Osteoblast (primary cell): ENCODE results near the gene PCK2. TPM values are rescaled to one million over a fixed set of nuclear protein-coding genes. Genes with fewer than 3 reads are reported as not detected.

Source experiments
- DNase-seq: peaks from one replicate; pipeline ENCODE4 v3.0.0; 2011; ENCODE audit warnings: low spot score, mixed read lengths; ENCODE audit not compliant: insufficient read length; ENCODE audit errors: missing footprints
- H2AFZ ChIP-seq: 2 replicates; pipeline ENCODE4 v1.6.0; 2011; ENCODE audit warnings: mild to moderate bottlenecking, low read length
- H3K27ac ChIP-seq: 2 replicates; pipeline ENCODE4 v1.5.1; 2011; ENCODE audit warnings: mild to moderate bottlenecking, low read depth, low read length, moderate library complexity
- H3K27me3 ChIP-seq: 2 replicates; pipeline ENCODE4 v1.6.0; 2012; ENCODE audit warnings: mild to moderate bottlenecking, control low read depth, inconsistent platforms, low read length, moderate library complexity; ENCODE audit not compliant: insufficient read depth
- H3K36me3 ChIP-seq: 2 replicates; pipeline ENCODE4 v1.5.1; 2011; ENCODE audit warnings: mild to moderate bottlenecking, low read length, control low read depth, moderate library complexity; ENCODE audit not compliant: insufficient read depth
- H3K4me1 ChIP-seq: 2 replicates; pipeline ENCODE4 v1.5.1; 2011; ENCODE audit warnings: mild to moderate bottlenecking, low read length, control low read depth, moderate library complexity; ENCODE audit not compliant: insufficient read depth
- H3K4me2 ChIP-seq: 2 replicates; pipeline ENCODE4 v1.6.0; 2011; ENCODE audit warnings: mild to moderate bottlenecking, low read length; ENCODE audit not compliant: insufficient read depth
- H3K4me3 ChIP-seq: fragments of 200-600 bp; sonication (generic); 3 replicates; pipeline ENCODE4 v1.5.1; 2012; ENCODE audit warnings: mild to moderate bottlenecking, low read length, inconsistent platforms; ENCODE audit not compliant: insufficient read depth
- H3K79me2 ChIP-seq: 2 replicates; pipeline ENCODE4 v1.6.0; 2012; ENCODE audit warnings: mild to moderate bottlenecking, low read length, control low read depth, inconsistent platforms; ENCODE audit not compliant: insufficient read depth
- H3K9me3 ChIP-seq: 2 replicates; pipeline ENCODE4 v1.5.1; 2011; ENCODE audit warnings: low read depth, low read length, control low read depth
- H4K20me1 ChIP-seq: 2 replicates; pipeline ENCODE4 v1.6.0; 2012; ENCODE audit warnings: mild to moderate bottlenecking, low read length, control low read depth; ENCODE audit not compliant: insufficient read depth
- total RNA-seq: library from RNA; depleted of rRNA; stranded (reverse); fragments of >200 nt; gene quantifications from 2 replicates; pipeline ENCODE4 v1.2.3, GENCODE V29; 2012
- TF ChIP-seq, protein P1 (sequence below): IDR thresholded peaks from 2 replicates; pipeline ENCODE4 v1.5.1; 2011; ENCODE audit warnings: mild to moderate bottlenecking, low read depth, low read length, moderate library complexity; ENCODE audit errors: extremely low read depth

Gene PCK2
- total RNA-seq, 1 donor = 35.1 TPM

DNA sequence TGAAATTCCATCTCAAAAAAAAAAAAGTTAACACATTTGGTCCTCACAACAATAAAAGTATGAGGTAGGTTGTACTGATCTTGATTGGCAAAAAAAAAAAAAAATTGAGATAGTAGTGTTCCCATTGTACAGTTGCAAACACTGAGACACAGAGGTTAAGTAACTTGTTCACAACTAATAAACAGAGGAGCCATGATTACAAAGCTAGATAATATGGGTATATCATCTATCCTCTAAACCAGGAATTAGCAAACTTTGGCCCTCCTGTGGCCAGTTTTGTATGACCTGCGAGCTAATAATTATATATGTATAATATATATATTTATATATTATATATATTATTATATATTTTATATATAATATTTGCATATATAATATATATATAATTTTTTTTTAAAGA is 39.6 kb downstream of the PCK2 start:
- Histone ChIP-seq H3K27ac (no peak overlapping the region), H3K4me2 (no peak overlapping the region), H3K27me3 (no peaks in the 10 kb centered on the region), H3K4me1 (peaks cover 12% of the 10 kb centered on the region), H4K20me1 (peaks cover 3% of the 10 kb centered on the region), H3K36me3 (peaks cover 16% of the 10 kb centered on the region), H3K9me3 (no peaks in the 10 kb centered on the region), H3K4me3 (no peak overlapping the region), H3K79me2 (peaks cover 28% of the 10 kb centered on the region), H2AFZ (no peak overlapping the region)
- peak; percentile 34 for DNase-seq
- TF ChIP-seq, protein P1, sequence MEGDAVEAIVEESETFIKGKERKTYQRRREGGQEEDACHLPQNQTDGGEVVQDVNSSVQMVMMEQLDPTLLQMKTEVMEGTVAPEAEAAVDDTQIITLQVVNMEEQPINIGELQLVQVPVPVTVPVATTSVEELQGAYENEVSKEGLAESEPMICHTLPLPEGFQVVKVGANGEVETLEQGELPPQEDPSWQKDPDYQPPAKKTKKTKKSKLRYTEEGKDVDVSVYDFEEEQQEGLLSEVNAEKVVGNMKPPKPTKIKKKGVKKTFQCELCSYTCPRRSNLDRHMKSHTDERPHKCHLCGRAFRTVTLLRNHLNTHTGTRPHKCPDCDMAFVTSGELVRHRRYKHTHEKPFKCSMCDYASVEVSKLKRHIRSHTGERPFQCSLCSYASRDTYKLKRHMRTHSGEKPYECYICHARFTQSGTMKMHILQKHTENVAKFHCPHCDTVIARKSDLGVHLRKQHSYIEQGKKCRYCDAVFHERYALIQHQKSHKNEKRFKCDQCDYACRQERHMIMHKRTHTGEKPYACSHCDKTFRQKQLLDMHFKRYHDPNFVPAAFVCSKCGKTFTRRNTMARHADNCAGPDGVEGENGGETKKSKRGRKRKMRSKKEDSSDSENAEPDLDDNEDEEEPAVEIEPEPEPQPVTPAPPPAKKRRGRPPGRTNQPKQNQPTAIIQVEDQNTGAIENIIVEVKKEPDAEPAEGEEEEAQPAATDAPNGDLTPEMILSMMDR = no peak

DNA sequence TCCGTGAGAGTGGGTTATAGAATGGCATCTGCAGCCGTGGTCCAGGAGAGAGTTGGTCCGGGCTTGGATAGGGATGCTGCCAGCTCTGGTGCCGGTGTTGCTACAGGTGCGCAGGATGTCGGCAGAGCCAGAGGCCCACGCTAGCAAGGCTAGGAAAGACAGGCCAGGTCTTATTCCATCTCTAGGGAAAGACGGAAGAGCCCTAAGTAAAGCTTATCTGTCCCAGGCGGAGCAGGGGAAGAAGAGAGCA is 41.4 kb downstream of the PCK2 start:
- no peaks in the 10 kb centered on the region for H3K27me3 ChIP-seq
- peaks cover 3% of the 10 kb centered on the region for H4K20me1 ChIP-seq
- peak overlapping the region; percentile 98 for H2AFZ ChIP-seq
- peak overlapping the region; percentile 97 for H3K4me3 ChIP-seq
- peaks cover 12% of the 10 kb centered on the region for H3K4me1 ChIP-seq
- H3K27ac ChIP-seq = no peak overlapping the region
- H3K9me3 ChIP-seq = no peaks in the 10 kb centered on the region
- H3K4me2 ChIP-seq = peak overlapping the region; percentile 91
- peaks cover 44% of the 10 kb centered on the region for H3K79me2 ChIP-seq
- DNase-seq = no peak
- TF ChIP-seq, protein P1 = no peak
- peaks cover 26% of the 10 kb centered on the region for H3K36me3 ChIP-seq

GRCh38 chr14:24135834-24136683 is 41.9 kb downstream of the PCK2 start, which contains the start of gene PSME1:
TSS of gene PSME1 (plus strand) at chr14:24136194. CDS start at chr14:24136263, 69 bp downstream.
- H4K20me1 ChIP-seq = peaks cover 7% of the 10 kb centered on the region
- H3K79me2 ChIP-seq = peaks cover 49% of the 10 kb centered on the region
- H3K27ac ChIP-seq = peak within 1 kb of the TSS; percentile 69
- peak within 1 kb of the TSS; percentile 97 for H3K4me2 ChIP-seq
- H3K27me3 ChIP-seq = no peaks in the 10 kb centered on the region
- peaks cover 26% of the 10 kb centered on the region for H3K36me3 ChIP-seq
- H3K9me3 ChIP-seq = no peaks in the 10 kb centered on the region
- DNase-seq = peak; percentile 99
- peak within 1 kb of the TSS; percentile 98 for H2AFZ ChIP-seq
- H3K4me3 ChIP-seq = peak within 1 kb of the TSS; percentile 97
- H3K4me1 ChIP-seq = peaks cover 12% of the 10 kb centered on the region
- TF ChIP-seq, protein P1 = no peak

DNA sequence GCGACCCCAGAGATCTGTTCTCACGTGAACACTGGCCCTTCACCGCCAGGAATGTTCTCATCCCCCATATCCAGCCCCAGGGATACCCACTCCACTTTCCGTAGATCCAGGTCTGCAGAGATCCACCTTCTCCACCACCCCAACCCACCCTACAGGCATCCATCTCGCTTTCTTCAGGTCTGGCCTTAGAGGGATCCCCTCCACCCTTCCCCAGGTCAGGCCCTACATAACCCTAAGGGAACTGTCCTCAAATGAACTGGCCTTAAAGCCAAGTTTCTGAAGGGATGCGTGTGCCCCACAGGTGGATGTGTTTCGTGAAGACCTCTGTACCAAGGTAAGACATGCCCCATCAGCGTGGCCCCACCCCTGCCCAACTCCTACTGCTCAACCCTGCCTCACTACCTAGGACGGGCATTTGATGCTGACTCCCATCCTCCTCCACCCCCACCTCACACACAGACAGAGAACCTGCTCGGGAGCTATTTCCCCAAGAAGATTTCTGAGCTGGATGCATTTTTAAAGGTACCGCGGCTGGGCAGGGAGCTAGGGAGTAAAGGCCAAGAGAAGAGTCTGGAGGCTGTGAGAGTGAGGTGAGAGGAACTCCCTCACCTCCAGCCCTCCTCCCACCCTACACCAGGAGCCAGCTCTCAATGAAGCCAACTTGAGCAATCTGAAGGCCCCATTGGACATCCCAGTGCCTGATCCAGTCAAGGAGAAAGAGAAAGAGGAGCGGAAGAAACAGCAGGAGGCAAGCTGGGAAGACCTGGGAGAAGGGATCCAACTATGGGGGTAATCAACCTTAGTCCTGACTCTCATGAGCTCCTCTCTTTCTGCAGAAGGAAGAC is 42.8 kb downstream of the PCK2 start:
- H3K79me2 ChIP-seq = peaks cover 49% of the 10 kb centered on the region
- H3K27ac ChIP-seq = peak overlapping the region; percentile 69
- no peaks in the 10 kb centered on the region for H3K27me3 ChIP-seq
- no peak for DNase-seq
- H3K4me3 ChIP-seq = peak overlapping the region; percentile 97
- peaks cover 14% of the 10 kb centered on the region for H3K4me1 ChIP-seq
- no peaks in the 10 kb centered on the region for H3K9me3 ChIP-seq
- TF ChIP-seq, protein P1 = no peak
- peaks cover 26% of the 10 kb centered on the region for H3K36me3 ChIP-seq
- peak overlapping the region; percentile 97 for H3K4me2 ChIP-seq
- H2AFZ ChIP-seq = peak overlapping the region; percentile 42
- H4K20me1 ChIP-seq = peaks cover 8% of the 10 kb centered on the region
